Measurements from ENCODE around the gene SLC26A6.

GRCh38 chr3:48609088-48610005 is 25.9 kb downstream of the SLC26A6 start, which contains the start of gene UQCRC1:
- TF ChIP-seq POLR2AphosphoS5 (IDR thresholded peaks at IDR 0.05) (peak; percentile 98), CTCF (IDR thresholded peaks at IDR 0.05) (peak; percentile 47 to 96 (median 88)), POLR2A (IDR thresholded peaks at IDR 0.05) (peak; percentile 90)
